Bronchial epithelial cell (primary cell): Measurements from ENCODE around the gene CD22. TPM values are rescaled to one million over a fixed set of nuclear protein-coding genes. Genes with fewer than 3 reads are reported as not detected.

ENCODE experiments used
- DNase-seq: peaks from one replicate; pipeline ENCODE4 v3.0.0-alpha.2; 2010; ENCODE audit warnings: low read depth
- FAIRE-seq: peaks from 2 replicates; lab custom pipeline; 2011; peaks lifted over from hg19 to GRCh38; lab: Jason Lieb, UNC
- H3K27me3 ChIP-seq: 2 replicates; pipeline ENCODE4 v1.5.1; 2011; ENCODE audit warnings: low read length; ENCODE audit not compliant: control insufficient read depth, insufficient read depth
- H3K36me3 ChIP-seq: 2 replicates; pipeline ENCODE4 v1.5.1; 2011; ENCODE audit warnings: low read length; ENCODE audit not compliant: control insufficient read depth, insufficient read depth
- H3K4me3 ChIP-seq: 2 replicates; pipeline ENCODE4 v1.5.1; 2011; ENCODE audit warnings: mild to moderate bottlenecking, low read depth, low read length, control low read depth
- total RNA-seq: library from RNA; depleted of rRNA; stranded (reverse); fragments of >200 nt; gene quantifications from 2 replicates; pipeline ENCODE4 v1.2.1, GENCODE V29; 2014
- TF ChIP-seq, protein P1 (sequence below): IDR thresholded peaks from 2 replicates; pipeline ENCODE4 v1.5.1; 2011; ENCODE audit warnings: mild to moderate bottlenecking, moderate library complexity, low read length, control low read depth, inconsistent platforms; ENCODE audit not compliant: insufficient read depth, severe bottlenecking

The CD22 gene
- total RNA-seq, 1 donor from 2014 or later: 0.53 TPM

GRCh38 chr19:35313587-35313986, 15.4 kb upstream of the CD22 start:
- TF ChIP-seq, protein P1, sequence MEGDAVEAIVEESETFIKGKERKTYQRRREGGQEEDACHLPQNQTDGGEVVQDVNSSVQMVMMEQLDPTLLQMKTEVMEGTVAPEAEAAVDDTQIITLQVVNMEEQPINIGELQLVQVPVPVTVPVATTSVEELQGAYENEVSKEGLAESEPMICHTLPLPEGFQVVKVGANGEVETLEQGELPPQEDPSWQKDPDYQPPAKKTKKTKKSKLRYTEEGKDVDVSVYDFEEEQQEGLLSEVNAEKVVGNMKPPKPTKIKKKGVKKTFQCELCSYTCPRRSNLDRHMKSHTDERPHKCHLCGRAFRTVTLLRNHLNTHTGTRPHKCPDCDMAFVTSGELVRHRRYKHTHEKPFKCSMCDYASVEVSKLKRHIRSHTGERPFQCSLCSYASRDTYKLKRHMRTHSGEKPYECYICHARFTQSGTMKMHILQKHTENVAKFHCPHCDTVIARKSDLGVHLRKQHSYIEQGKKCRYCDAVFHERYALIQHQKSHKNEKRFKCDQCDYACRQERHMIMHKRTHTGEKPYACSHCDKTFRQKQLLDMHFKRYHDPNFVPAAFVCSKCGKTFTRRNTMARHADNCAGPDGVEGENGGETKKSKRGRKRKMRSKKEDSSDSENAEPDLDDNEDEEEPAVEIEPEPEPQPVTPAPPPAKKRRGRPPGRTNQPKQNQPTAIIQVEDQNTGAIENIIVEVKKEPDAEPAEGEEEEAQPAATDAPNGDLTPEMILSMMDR: no peak
- FAIRE-seq (no peak), DNase-seq (no peak)
- Histone ChIP-seq H3K27me3 (no peaks in the 10 kb centered on the region), H3K36me3 (no peaks in the 10 kb centered on the region), H3K4me3 (no peak overlapping the region)

DNA sequence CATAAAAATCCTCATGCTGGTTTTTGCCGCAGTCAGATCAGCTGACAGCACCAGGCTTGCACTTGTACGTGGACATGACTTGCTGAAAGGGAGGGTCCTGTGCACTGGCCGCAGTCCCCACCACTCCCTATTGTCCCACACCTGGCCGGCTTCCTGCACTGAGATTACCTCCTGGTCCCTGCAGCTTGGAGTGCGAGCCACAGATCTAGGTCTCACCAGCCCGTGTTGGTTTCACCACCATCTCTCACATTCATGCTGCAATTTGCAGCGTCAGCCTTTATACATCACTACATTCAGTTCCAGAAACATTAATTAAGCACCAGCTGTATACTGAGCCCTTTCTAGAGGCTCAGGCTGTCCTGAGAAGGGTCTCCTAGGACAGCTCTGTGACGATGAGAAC, 15.0 kb upstream of the CD22 start:
- no peaks in the 10 kb centered on the region for H3K36me3 ChIP-seq
- FAIRE-seq (no peak), DNase-seq (no peak)
- TF ChIP-seq, protein P1: no peak
- no peaks in the 10 kb centered on the region for H3K27me3 ChIP-seq
- no peak overlapping the region for H3K4me3 ChIP-seq

GRCh38 chr19:35314858-35315470, 14.0 kb upstream of the CD22 start:
- TF ChIP-seq, protein P1: no peak
- Histone ChIP-seq H3K36me3 (no peaks in the 10 kb centered on the region), H3K27me3 (no peaks in the 10 kb centered on the region), H3K4me3 (no peak overlapping the region)
- no peak for DNase-seq
- FAIRE-seq: no peak

DNA sequence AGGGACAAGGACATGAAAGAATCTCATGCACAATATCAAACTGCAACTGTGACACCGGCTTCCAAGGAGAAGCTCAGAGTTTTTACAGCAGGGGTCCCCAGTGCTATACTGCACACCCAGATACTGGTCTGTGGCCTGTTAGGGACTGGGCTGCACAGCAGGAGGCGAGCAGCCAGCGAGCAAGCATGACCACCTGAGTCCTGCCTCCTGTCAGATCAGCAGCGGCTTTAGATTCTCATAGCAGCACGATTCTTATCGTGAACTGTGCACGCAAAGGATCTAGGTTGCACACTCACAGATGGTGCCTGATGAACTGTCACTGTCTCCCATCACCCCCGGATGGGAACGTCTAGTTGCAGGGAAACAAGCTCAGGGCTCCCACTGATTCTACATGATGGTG, 13.1 kb upstream of the CD22 start:
- TF ChIP-seq, protein P1: no peak
- DNase-seq (no peak), FAIRE-seq (no peak)
- Histone ChIP-seq H3K27me3 (peaks cover 2% of the 10 kb centered on the region), H3K4me3 (no peak overlapping the region), H3K36me3 (no peaks in the 10 kb centered on the region)

DNA sequence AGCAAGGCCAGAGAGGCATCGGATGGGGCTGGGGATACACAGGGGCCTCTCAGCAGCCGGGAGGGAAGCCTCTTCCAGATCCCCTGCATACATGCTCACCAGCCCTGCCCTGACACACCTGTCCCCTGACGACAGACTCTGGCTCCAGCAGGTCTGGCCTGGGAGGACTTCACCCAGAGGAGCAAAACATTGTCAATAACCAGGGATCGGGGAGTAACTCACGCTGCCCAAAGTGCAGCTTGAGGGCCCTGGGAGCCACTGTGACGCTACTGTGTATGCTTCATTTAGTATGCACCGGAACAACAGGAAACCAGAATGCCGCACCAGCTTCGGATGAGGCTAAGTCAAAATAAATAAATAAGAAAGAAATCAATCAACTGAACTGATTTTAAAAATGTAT, 12.4 kb upstream of the CD22 start:
- no peak for FAIRE-seq
- no peak for DNase-seq

More for the DNA sequence above, 12.4 kb upstream of the CD22 start:
- TF ChIP-seq, protein P1: no peak
- Histone ChIP-seq H3K4me3 (no peak overlapping the region), H3K36me3 (no peaks in the 10 kb centered on the region), H3K27me3 (peaks cover 3% of the 10 kb centered on the region)
